ENCODE data around the gene PCAT7. TPM values are rescaled to one million over a fixed set of nuclear protein-coding genes. Genes with fewer than 3 reads are reported as not detected.

Gene PCAT7
- total and polyA plus RNA-seq, 2 of the 4 experiments (the other 2 are of a cell fraction), result not detected

- Histone ChIP-seq H4K5ac (ENCODE audit: low read depth, low read length) (no peak overlapping the region), H3K4me2 (ENCODE audit: low read depth, low read length) (no peak overlapping the region), H2BK20ac (ENCODE audit: low read depth, low read length) (no peak overlapping the region), H3K9ac (ENCODE audit: low read depth, low read length) (no peak overlapping the region), H2BK15ac (ENCODE audit: low read depth, low read length) (no peak overlapping the region), H3K9me3 (ENCODE audit: control insufficient read depth, insufficient read depth, low read length) (no peaks in the 10 kb centered on the region), H2BK120ac (ENCODE audit: low read depth, low read length) (no peak overlapping the region), H3K4me3 (ENCODE audit: insufficient read depth, low read depth, low read length) (no peak overlapping the region), H2BK5ac (ENCODE audit: low read depth, low read length, poor library complexity, severe bottlenecking) (no peak overlapping the region), H4K20me1 (ENCODE audit: insufficient read depth, low read length) (no peaks in the 10 kb centered on the region), H3K4ac (ENCODE audit: low read depth, low read length) (no peak overlapping the region), H3K79me1 (ENCODE audit: low read depth in 1 of 2, low read length in 2 of 2) (no peaks in the 10 kb centered on the region), H2AK9ac (replicated peaks; ENCODE audit: low read depth, low read length, poor library complexity) (no peak overlapping the region), H4K8ac (ENCODE audit: low read depth in 2 of 2, low read length in 2 of 2) (no peak overlapping the region), H2AFZ (replicated peaks; ENCODE audit: low read length, poor library complexity) (no peak overlapping the region), H3K14ac (replicated peaks; ENCODE audit: low read depth, low read length) (no peak overlapping the region), H3K27me3 (ENCODE audit: control insufficient read depth, insufficient read depth, low read length) (peaks cover 2% of the 10 kb centered on the region), H3K9me1 (ENCODE audit: insufficient read depth, low read length) (no peaks in the 10 kb centered on the region), H2AK5ac (ENCODE audit: low read depth, low read length) (no peak overlapping the region), H3K56ac (ENCODE audit: extremely low read depth, insufficient read depth, low read length) (no peak overlapping the region), H3K23ac (ENCODE audit: low read depth, low read length) (no peak overlapping the region), H4K91ac (ENCODE audit: insufficient read depth, low read depth, low read length) (no peak overlapping the region), H3K36me3 (ENCODE audit: control insufficient read depth, insufficient read depth, low read length) (no peaks in the 10 kb centered on the region), H3K27ac (ENCODE audit: insufficient read depth, low read length) (no peak overlapping the region), H3K4me1 (ENCODE audit: control insufficient read depth, insufficient read depth, low read length) (no peaks in the 10 kb centered on the region), H3K18ac (ENCODE audit: low read depth, low read length) (no peak overlapping the region)
- CTCF ChIA-PET, result no interaction called here
- TF ChIP-seq CHD1 (IDR thresholded peaks at IDR 0.05; ENCODE audit: low read depth, low read length) (no peak), MAFK (IDR thresholded peaks at IDR 0.05; ENCODE audit: low read depth, low read length) (no peak), USF2 (IDR thresholded peaks at IDR 0.05; ENCODE audit: low read depth, low read length) (no peak), POLR2A (IDR thresholded peaks at IDR 0.05; ENCODE audit: low read depth, low read length) (no peak), FOS (IDR thresholded peaks at IDR 0.05; ENCODE audit: low read depth, low read length) (no peak), MAZ (IDR thresholded peaks at IDR 0.05; ENCODE audit: borderline replicate concordance, low read depth, low read length) (no peak), CEBPB (IDR thresholded peaks at IDR 0.05; ENCODE audit: low read depth, low read length) (no peak), BHLHE40 (IDR thresholded peaks at IDR 0.05; ENCODE audit: low read depth, low read length) (no peak), SMC3 (IDR thresholded peaks at IDR 0.05; ENCODE audit: low read depth, low read length) (no peak), MXI1 (IDR thresholded peaks at IDR 0.05; ENCODE audit: borderline replicate concordance, low read depth, low read length) (no peak), NFE2L2 (IDR thresholded peaks at IDR 0.05; ENCODE audit: low read depth, low read length) (no peak), ELK1 (IDR thresholded peaks at IDR 0.05; ENCODE audit: borderline replicate concordance, low read depth, low read length) (no peak), CTCF (conservative IDR thresholded peaks at IDR 0.05; ENCODE audit: low read depth, low read length) (no peak)
- DNase-seq (no peak), ATAC-seq (ENCODE audit: low read depth) (no peak)
- in situ Hi-C loops (cut with MboI; ENCODE audit: low sequenced_read_pairs), result no loop called here
- dilution Hi-C loops (cut with HindIII; ENCODE audit: low sequenced_read_pairs, unreplicated experiment), result no loop called here
- 100% methylated on average over 1 of the region's 2 CpGs; no CpG with 5 or more reads in 1 of the 2 experiments for WGBS, 2 experiments (ENCODE audit: extremely low coverage in 2 of 2, insufficient read length in 1 of 2)
- intact Hi-C loops (cut with micrococcal nuclease), result loop anchor here (10.0 kb wide), 1 partner anchor 59 kb away; no protein-coding TSS in a partner anchor
- POLR2A ChIA-PET (ENCODE audit: unreplicated experiment), result no interaction called here
- no TSS peak for BruUV-seq (replicated peaks)
Observed at GRCh38 chr9:94563548-94563947, 8.7 kb downstream of the PCAT7 start.

Measured in IMR-90 (cell line).